ENCODE data around the gene MTMR4.
"Not testable (repeated sequence)": the region's sequence is repeated elsewhere in the genome, so short reads cannot be mapped to it uniquely, and the experiment has no call there.

The MTMR4 gene

GRCh38 chr17:58513965-58514769 lies at the start of gene MTMR4:
MTMR4 (minus strand) TSS chr17:58514638; CDS start chr17:58514407, 231 bp downstream.
- in situ Hi-C loops (cut with HindIII; ENCODE audit: low pct_ligation_motif_present, low pct_unique_long_range_greater_than_20kb, low sequenced_read_pairs): no loop called here

GRCh38 chr17:58560511-58560910 lies 46.1 kb upstream of the MTMR4 start:
- in situ Hi-C loops (cut with HindIII; ENCODE audit: low pct_ligation_motif_present, low pct_unique_long_range_greater_than_20kb, low sequenced_read_pairs): no loop called here

More at GRCh38 chr17:58513965-58514769, at the start of gene MTMR4:
- DNase-seq: peak; percentile 88

DNA sequence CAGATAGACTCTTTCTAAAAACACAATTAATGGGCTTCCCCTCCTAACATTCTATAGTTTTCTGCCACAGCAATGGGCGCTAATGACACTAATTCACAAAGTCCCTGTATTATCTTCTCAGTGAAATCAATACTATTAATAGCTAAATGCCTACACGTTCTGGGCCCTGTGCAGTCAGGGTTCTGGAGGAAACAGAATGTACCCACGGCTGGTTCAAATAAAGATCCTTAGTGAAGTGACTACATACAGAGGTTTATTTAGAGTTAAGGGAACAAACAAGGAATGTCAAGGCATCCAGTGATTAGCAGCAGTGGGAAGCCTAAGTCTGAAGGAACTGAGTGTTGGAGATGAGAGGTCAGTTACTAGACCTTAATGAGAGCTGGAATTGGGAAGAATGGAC lies 43.5 kb upstream of the MTMR4 start:
- in situ Hi-C loops (cut with HindIII; ENCODE audit: low pct_ligation_motif_present, low pct_unique_long_range_greater_than_20kb, low sequenced_read_pairs): no loop called here
- DNase-seq: no peak

More at GRCh38 chr17:58560511-58560910, 46.1 kb upstream of the MTMR4 start:
- DNase-seq: no peak

- no peak for DNase-seq
- in situ Hi-C loops (cut with HindIII; ENCODE audit: low pct_ligation_motif_present, low pct_unique_long_range_greater_than_20kb, low sequenced_read_pairs): no loop called here
Observed at GRCh38 chr17:58556833-58557250, 42.4 kb upstream of the MTMR4 start.

DNA sequence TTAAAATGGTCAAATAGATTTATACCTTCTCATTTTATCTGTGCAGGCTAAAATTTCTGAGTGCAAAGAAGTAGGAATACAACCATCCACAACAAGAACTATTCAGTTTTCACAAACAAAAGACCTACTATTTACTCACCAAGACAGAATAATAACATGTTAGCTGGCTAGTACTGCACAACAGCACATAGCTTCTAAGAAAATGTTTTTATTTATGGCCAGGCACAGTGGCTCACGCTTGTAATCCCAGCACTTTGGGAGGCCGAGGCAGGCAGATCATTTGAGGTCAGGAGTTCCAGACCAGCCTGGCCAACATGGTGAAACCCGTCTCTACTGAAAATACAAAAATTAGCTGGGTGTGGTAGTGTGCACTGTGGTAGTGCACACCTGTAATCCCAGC lies 40.7 kb upstream of the MTMR4 start:
- DNase-seq; in situ Hi-C loops (cut with HindIII; ENCODE audit: low pct_ligation_motif_present, low pct_unique_long_range_greater_than_20kb, low sequenced_read_pairs): not testable (repeated sequence)

DNA sequence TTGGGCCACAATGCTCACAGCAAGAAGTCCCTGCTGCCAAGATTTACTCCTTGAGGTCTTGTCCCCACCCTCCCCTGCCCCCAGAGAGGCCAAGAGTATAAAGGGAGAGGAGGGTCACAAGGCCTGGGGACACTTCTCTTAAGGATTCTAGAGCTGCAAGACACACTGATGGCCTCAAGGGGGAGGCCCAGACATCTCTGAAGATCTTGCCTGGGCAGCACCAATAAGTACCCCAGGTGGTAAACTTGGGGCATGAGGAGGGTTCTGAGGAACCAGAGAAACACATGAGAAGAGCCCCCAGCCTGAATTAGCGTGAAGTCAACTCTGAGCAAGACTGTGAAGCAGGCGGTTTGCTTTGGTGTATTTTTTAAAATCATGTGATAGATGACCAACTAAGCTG lies 26.8 kb upstream of the MTMR4 start:
- in situ Hi-C loops (cut with HindIII; ENCODE audit: low pct_ligation_motif_present, low pct_unique_long_range_greater_than_20kb, low sequenced_read_pairs): no loop called here
- DNase-seq: peak; percentile 25

DNA sequence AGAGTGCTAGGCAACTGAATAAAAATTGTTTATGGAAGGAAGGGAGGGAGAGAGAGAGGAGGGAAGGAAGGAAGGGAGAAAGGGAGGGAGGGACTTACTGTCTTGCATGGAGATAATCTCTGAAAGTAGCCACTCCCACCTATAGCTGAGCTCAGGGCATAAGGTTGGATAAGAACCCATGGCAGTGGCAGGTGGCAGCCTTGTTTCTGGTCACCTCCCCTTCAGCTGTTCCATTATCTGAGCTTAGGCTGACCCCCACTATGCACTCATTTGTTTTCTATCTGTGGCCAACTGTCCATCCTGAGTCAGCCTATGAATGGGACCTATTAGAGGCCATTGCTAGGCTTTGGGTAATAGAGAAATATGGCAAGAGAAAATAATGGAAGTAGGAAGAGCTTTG lies 25.3 kb upstream of the MTMR4 start:
- no peak for DNase-seq
- in situ Hi-C loops (cut with HindIII; ENCODE audit: low pct_ligation_motif_present, low pct_unique_long_range_greater_than_20kb, low sequenced_read_pairs): no loop called here

GRCh38 chr17:58538811-58539409 lies 24.5 kb upstream of the MTMR4 start:
- DNase-seq: no peak
- in situ Hi-C loops (cut with HindIII; ENCODE audit: low pct_ligation_motif_present, low pct_unique_long_range_greater_than_20kb, low sequenced_read_pairs): no loop called here

- in situ Hi-C loops (cut with HindIII; ENCODE audit: low pct_ligation_motif_present, low pct_unique_long_range_greater_than_20kb, low sequenced_read_pairs): no loop called here
- DNase-seq: no peak
Observed at GRCh38 chr17:58537266-58537665, 22.8 kb upstream of the MTMR4 start.

- DNase-seq: no peak
- in situ Hi-C loops (cut with HindIII; ENCODE audit: low pct_ligation_motif_present, low pct_unique_long_range_greater_than_20kb, low sequenced_read_pairs): no loop called here
Observed at GRCh38 chr17:58536542-58536941, 22.1 kb upstream of the MTMR4 start.

DNA sequence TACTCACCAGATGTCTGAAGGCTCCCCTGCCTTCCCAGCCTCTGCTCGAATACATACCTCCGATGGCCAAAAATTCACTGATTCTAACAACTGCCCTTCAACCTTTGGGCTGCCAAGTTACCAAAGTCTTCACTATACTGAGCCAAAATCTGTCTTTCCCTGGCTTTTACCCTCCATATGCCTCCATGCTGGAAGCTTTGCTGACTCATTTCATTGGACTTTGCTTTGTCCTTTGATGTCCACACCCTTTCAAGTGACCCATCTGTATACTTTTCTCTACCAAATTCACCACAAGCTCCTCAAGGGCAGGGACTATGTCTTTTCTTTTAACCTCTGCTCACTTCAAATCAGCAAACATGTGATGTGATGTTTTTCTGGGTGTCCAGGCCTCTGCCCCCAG lies 21.0 kb upstream of the MTMR4 start:
- DNase-seq: peak; percentile 39
- in situ Hi-C loops (cut with HindIII; ENCODE audit: low pct_ligation_motif_present, low pct_unique_long_range_greater_than_20kb, low sequenced_read_pairs): no loop called here

DNA sequence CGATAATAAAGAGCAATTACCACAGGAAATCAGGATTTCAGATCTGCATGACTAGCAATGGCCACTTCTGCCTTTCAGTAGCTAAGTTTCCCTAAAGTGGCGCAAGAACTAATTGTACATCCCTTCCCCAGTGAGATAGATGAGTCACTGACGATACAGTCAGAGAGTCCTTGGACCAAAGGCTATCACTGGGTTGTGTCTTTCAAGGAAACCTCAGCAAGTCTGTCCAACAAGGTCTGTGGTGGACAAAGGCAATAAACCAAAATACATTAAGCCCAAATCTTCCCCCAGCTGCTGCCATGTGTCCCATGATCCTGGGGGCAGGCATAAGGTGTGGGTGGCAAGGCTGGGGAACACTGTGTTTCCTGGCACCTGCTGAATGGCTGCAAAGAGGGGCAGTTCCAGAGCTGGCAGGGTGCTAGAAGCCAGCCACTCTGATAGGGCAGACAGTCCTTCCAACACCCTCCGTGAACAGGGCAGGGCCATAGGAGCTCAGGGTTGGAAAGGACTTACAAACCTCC lies 20.5 kb upstream of the MTMR4 start:
- in situ Hi-C loops (cut with HindIII; ENCODE audit: low pct_ligation_motif_present, low pct_unique_long_range_greater_than_20kb, low sequenced_read_pairs): no loop called here
- peak; percentile 38 for DNase-seq

GRCh38 chr17:58534331-58534730 lies 19.9 kb upstream of the MTMR4 start:
- in situ Hi-C loops (cut with HindIII; ENCODE audit: low pct_ligation_motif_present, low pct_unique_long_range_greater_than_20kb, low sequenced_read_pairs): no loop called here
- no peak for DNase-seq

- DNase-seq: no peak
- in situ Hi-C loops (cut with HindIII; ENCODE audit: low pct_ligation_motif_present, low pct_unique_long_range_greater_than_20kb, low sequenced_read_pairs): no loop called here
Observed at GRCh38 chr17:58533616-58534188, 19.3 kb upstream of the MTMR4 start.

DNA sequence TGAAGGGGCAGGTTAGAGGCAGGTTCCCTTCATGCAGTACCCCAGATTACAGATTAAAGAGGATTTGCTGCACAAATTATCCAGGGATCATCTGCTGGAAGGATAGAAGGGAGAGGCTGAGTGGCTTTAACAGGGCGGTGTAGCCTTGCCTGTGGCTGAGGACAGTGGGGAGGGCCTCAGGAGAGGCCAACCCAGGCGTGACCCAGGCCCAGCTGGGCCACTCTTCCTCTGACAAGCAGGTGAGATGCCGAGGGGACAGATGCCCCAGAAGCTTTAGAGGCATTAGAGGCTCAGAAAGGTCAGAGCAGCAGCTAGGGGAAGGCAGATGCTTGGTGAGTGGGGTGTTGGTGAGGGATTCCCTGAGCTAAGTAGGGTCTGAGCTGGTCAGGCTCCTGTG lies 18.1 kb upstream of the MTMR4 start:
- DNase-seq: no peak
- in situ Hi-C loops (cut with HindIII; ENCODE audit: low pct_ligation_motif_present, low pct_unique_long_range_greater_than_20kb, low sequenced_read_pairs): no loop called here

- in situ Hi-C loops (cut with HindIII; ENCODE audit: low pct_ligation_motif_present, low pct_unique_long_range_greater_than_20kb, low sequenced_read_pairs): no loop called here
- peak; percentile 60 for DNase-seq
Observed at GRCh38 chr17:58531661-58532554, 17.5 kb upstream of the MTMR4 start.

- in situ Hi-C loops (cut with HindIII; ENCODE audit: low pct_ligation_motif_present, low pct_unique_long_range_greater_than_20kb, low sequenced_read_pairs): no loop called here
- DNase-seq: no peak
Observed at GRCh38 chr17:58531122-58531521, 16.7 kb upstream of the MTMR4 start.

GRCh38 chr17:58530655-58531054 lies 16.2 kb upstream of the MTMR4 start:
- DNase-seq: no peak
- in situ Hi-C loops (cut with HindIII; ENCODE audit: low pct_ligation_motif_present, low pct_unique_long_range_greater_than_20kb, low sequenced_read_pairs): no loop called here

GRCh38 chr17:58529275-58529674 lies 14.8 kb upstream of the MTMR4 start:
- DNase-seq: no peak
- in situ Hi-C loops (cut with HindIII; ENCODE audit: low pct_ligation_motif_present, low pct_unique_long_range_greater_than_20kb, low sequenced_read_pairs): no loop called here

Data from ACHN (cell line).